HCT116 (cell line): ENCODE data around the gene C14orf132. TPM values are rescaled to one million over a fixed set of nuclear protein-coding genes. Genes with fewer than 3 reads are reported as not detected.

ENCODE experiments used
- ATAC-seq: fragments of 200-7000 bp; cut with Tn5 transposase; 2 replicates; pipeline ENCODE4 v1.9.1; 2020; ENCODE audit warnings: mild to moderate bottlenecking, moderate library complexity
- BruUV-seq: library from RNA; stranded (reverse); fragments of 400-500 nt; replicated peaks from 2 replicates; lab custom pipeline; 2021; lab: Mats Ljungman, UMichigan
- CTCF ChIA-PET: fragments of 300-600 bp; sonication (Branson Sonifier 250); formaldehyde crosslinking; loops from one replicate; lab custom pipeline; 2021; ENCODE audit warnings: antibody characterized with exemption; lab: Charles Lee
- POLR2A ChIA-PET: fragments of 300-600, 350-600 bp; sonication (Branson Sonifier 250); formaldehyde crosslinking; loops from one replicate; lab custom pipeline; 2021; ENCODE audit warnings: antibody characterized with exemption; lab: Charles Lee
- RAD21 ChIA-PET, 2 experiments: fragments of 300-600 bp; sonication (Branson Sonifier 250); formaldehyde crosslinking; loops; one replicate each; lab custom pipeline; 2023; ENCODE audit warnings: low total read pairs in 2 of 2; ENCODE audit not compliant: uncharacterized antibody in 2 of 2, unreplicated experiment in 2 of 2, low non-redundant PET in 1 of 2; lab: Charles Lee
- DNase-seq: peaks from one replicate; pipeline ENCODE4 v3.0.0-alpha.2; 2010; ENCODE audit warnings: low read depth, low spot score
- H2AFZ ChIP-seq: fragments of 200-600 bp; shearing (Covaris generic), sonication (generic); 2 replicates; pipeline ENCODE4 v1.6.1; 2017; ENCODE audit warnings: low read depth, mixed run types, mixed read lengths, antibody characterized with exemption, low read length; ENCODE audit not compliant: poor library complexity, severe bottlenecking
- H3K27ac ChIP-seq: 2 replicates; pipeline ENCODE4 v1.5.1; 2012; ENCODE audit warnings: low read depth, low read length
- H3K27me3 ChIP-seq: fragments of 200-600 bp; sonication (generic); 2 replicates; pipeline ENCODE4 v1.6.1; 2016; ENCODE audit warnings: mixed run types, low read length, mixed read lengths; ENCODE audit not compliant: insufficient read depth
- H3K36me3 ChIP-seq, 2 experiments: fragments of 200-500 bp in 1 of 2; fragments of 200-600 bp in 1 of 2; sonication (Bioruptor generic) in 1 of 2; sonication (generic) in 1 of 2; 2 replicates each; pipeline versions ENCODE4 v1.5.1 to v1.6.1; 2014 to 2016; ENCODE audit warnings: low read length in 2 of 2, inconsistent platforms in 1 of 2, mixed read lengths in 1 of 2, mixed run types in 1 of 2; ENCODE audit not compliant: insufficient read depth in 2 of 2, control insufficient read depth in 1 of 2
- H3K4me1 ChIP-seq, 2 experiments: fragments of 200-600 bp in 1 of 2; sonication (generic) in 1 of 2; 2 replicates each; pipeline versions ENCODE4 v1.5.1 to v1.6.1; 2012 to 2017; ENCODE audit warnings: low read length in 2 of 2, inconsistent platforms in 1 of 2, mild to moderate bottlenecking in 1 of 2, mixed read lengths in 1 of 2, mixed run types in 1 of 2, moderate library complexity in 1 of 2; ENCODE audit not compliant: insufficient read depth in 2 of 2, control insufficient read depth in 1 of 2
- H3K4me2 ChIP-seq: fragments of 200-600 bp; sonication (generic); 2 replicates; pipeline ENCODE4 v1.6.1; 2017; ENCODE audit warnings: mixed run types, low read length, mixed read lengths
- H3K4me3 ChIP-seq, 2 experiments: fragments of 200-600 bp in 1 of 2; sonication (generic) in 1 of 2; replicated peaks in 1 of 2; 2 replicates each; pipeline ENCODE4 v1.5.1; 2011 to 2016; ENCODE audit warnings: low read length in 2 of 2, control low read depth in 1 of 2, low read depth in 1 of 2, mild to moderate bottlenecking in 1 of 2, mixed read lengths in 1 of 2, mixed run types in 1 of 2
- H3K79me2 ChIP-seq: fragments of 200-600 bp; sonication (generic); 2 replicates; pipeline ENCODE4 v1.6.1; 2017; ENCODE audit warnings: mild to moderate bottlenecking, mixed run types, low read length, moderate library complexity, mixed read lengths; ENCODE audit not compliant: insufficient read depth
- H3K9ac ChIP-seq: fragments of 200-600 bp; sonication (generic); 2 replicates; pipeline ENCODE4 v1.6.1; 2016; ENCODE audit warnings: low read length, mixed read lengths
- H3K9me2 ChIP-seq: fragments of 200-600 bp; sonication (generic), shearing (Covaris generic); 2 replicates; pipeline ENCODE4 v1.6.1; 2017; ENCODE audit warnings: mixed run types, mild to moderate bottlenecking, moderate library complexity; ENCODE audit not compliant: insufficient read depth
- H3K9me3 ChIP-seq, 2 experiments: fragments of 200-500 bp in 1 of 2; fragments of 200-600 bp in 1 of 2; sonication (Bioruptor generic) in 1 of 2; sonication (generic) in 1 of 2; 2 replicates each; pipeline ENCODE4 v1.6.1; 2014 to 2017; ENCODE audit warnings: low read length in 2 of 2, mixed read lengths in 2 of 2, inconsistent platforms in 1 of 2, low read depth in 1 of 2, mild to moderate bottlenecking in 1 of 2, mixed run types in 1 of 2, moderate library complexity in 1 of 2; ENCODE audit not compliant: control insufficient read depth in 1 of 2, insufficient read depth in 1 of 2
- H4K20me1 ChIP-seq: fragments of 200-600 bp; sonication (generic), shearing (Covaris generic); 2 replicates; pipeline ENCODE4 v1.6.1; 2017; ENCODE audit warnings: mixed run types, mild to moderate bottlenecking, moderate library complexity; ENCODE audit not compliant: insufficient read depth
- CEBPB ChIP-seq: IDR thresholded peaks from 2 replicates; pipeline ENCODE4 v1.6.1; 2012; ENCODE audit warnings: low read depth
- ELF1 ChIP-seq: IDR thresholded peaks from 2 replicates; pipeline ENCODE4 v1.6.1; 2012; ENCODE audit warnings: low read depth, borderline replicate concordance
- MAX ChIP-seq: IDR thresholded peaks from 2 replicates; pipeline ENCODE4 v1.6.1; 2012
- POLR2A ChIP-seq: IDR thresholded peaks from 2 replicates; pipeline ENCODE4 v1.7.0; 2011; ENCODE audit warnings: borderline replicate concordance; ENCODE audit not compliant: insufficient read depth, insufficient read length; ENCODE audit errors: extremely low read depth
- POLR2AphosphoS5 ChIP-seq: IDR thresholded peaks from 2 replicates; pipeline ENCODE4 v1.6.1; 2011; ENCODE audit warnings: mild to moderate bottlenecking, low read depth, low read length, moderate library complexity
- RAD21 ChIP-seq: IDR thresholded peaks from 2 replicates; pipeline ENCODE4 v1.6.1; 2012; ENCODE audit warnings: low read depth, mild to moderate bottlenecking
- YY1 ChIP-seq: IDR thresholded peaks from 2 replicates; pipeline ENCODE4 v1.6.1; 2011; ENCODE audit warnings: low read length, low read depth, moderate library complexity, mild to moderate bottlenecking; ENCODE audit not compliant: insufficient replicate concordance; ENCODE audit errors: extremely low read depth
- intact Hi-C: fragments of 100-400 bp; cut with micrococcal nuclease; formaldehyde crosslinking; loops from 2 replicates; pipeline ENCODE4 v1.10.0; 2022
- total RNA-seq: library from RNA; stranded (reverse); gene quantifications from one replicate; pipeline ENCODE4 v1.2.1, GENCODE V29; 2021; ENCODE audit not compliant: unreplicated experiment
- TF ChIP-seq, protein P1 (sequence below), 3 experiments: fragments of 200-600 bp in 1 of 3; sonication (generic) in 1 of 3; IDR thresholded peaks in 2 of 3; conservative IDR thresholded peaks in 1 of 3; 2 replicates each; pipeline ENCODE4 v1.5.1; 2012 to 2017; ENCODE audit warnings: low read depth in 2 of 3, low read length in 2 of 3, antibody characterized with exemption in 1 of 3, borderline replicate concordance in 1 of 3, control low read depth in 1 of 3, mild to moderate bottlenecking in 1 of 3, mixed read lengths in 1 of 3, mixed run types in 1 of 3, moderate library complexity in 1 of 3; ENCODE audit not compliant: insufficient read depth in 1 of 3

The C14orf132 gene
- total RNA-seq, 1 experiment from 2014 or later: 3.4 TPM

- no peak overlapping the region for H3K4me3 ChIP-seq
- ChIA-PET RAD21 (no interaction called here), CTCF (interaction anchor here (1.3 to 2.0 kb wide), 2 partner anchors 49 to 51 kb away, joined by 3 to 7 read pairs; no protein-coding TSS in a partner anchor), POLR2A (no interaction called here)
- no peak overlapping the region for H2AFZ ChIP-seq
- no peak for DNase-seq
- H3K9me3 ChIP-seq: no peaks in the 10 kb centered on the region
- H3K9ac ChIP-seq: no peak overlapping the region
- BruUV-seq: no TSS peak
- no peak for ATAC-seq
- no peaks in the 10 kb centered on the region for H3K9me2 ChIP-seq
- H4K20me1 ChIP-seq: no peaks in the 10 kb centered on the region
- no peak overlapping the region for H3K27ac ChIP-seq
- H3K79me2 ChIP-seq: no peaks in the 10 kb centered on the region
- H3K27me3 ChIP-seq: no peaks in the 10 kb centered on the region
- no peak for TF ChIP-seq CEBPB
- TF ChIP-seq ELF1: no peak
- no peak for TF ChIP-seq YY1
- TF ChIP-seq POLR2AphosphoS5: no peak
- TF ChIP-seq POLR2A: no peak
- TF ChIP-seq MAX: no peak
- no peak for TF ChIP-seq RAD21
- H3K4me2 ChIP-seq: no peak overlapping the region
- no peaks in the 10 kb centered on the region; a peak in 1 of 4 replicates for H3K36me3 ChIP-seq
- intact Hi-C loops: no loop called here
- H3K4me1 ChIP-seq: no peaks in the 10 kb centered on the region
Measured at GRCh38 chr14:96049932-96050331, 10.8 kb downstream of the C14orf132 start.

- no peaks in the 10 kb centered on the region for H3K79me2 ChIP-seq
- ATAC-seq (no peak), DNase-seq (no peak)
- no peaks in the 10 kb centered on the region for H4K20me1 ChIP-seq
- RAD21 ChIA-PET: no interaction called here
- POLR2A ChIA-PET: no interaction called here
- H3K9ac ChIP-seq: no peak overlapping the region
- CTCF ChIA-PET: interaction anchor here (2.6 kb wide), 1 partner anchor 52 kb away, joined by 12 read pairs; no protein-coding TSS in a partner anchor
- BruUV-seq: no TSS peak
- no peak overlapping the region for H2AFZ ChIP-seq
- H3K27ac ChIP-seq: no peak overlapping the region
- H3K27me3 ChIP-seq: no peaks in the 10 kb centered on the region
- intact Hi-C loops: no loop called here
- no peak overlapping the region for H3K4me3 ChIP-seq
- H3K4me1 ChIP-seq: no peaks in the 10 kb centered on the region
- H3K4me2 ChIP-seq: no peak overlapping the region
- no peaks in the 10 kb centered on the region for H3K9me3 ChIP-seq
- H3K9me2 ChIP-seq: no peaks in the 10 kb centered on the region
- TF ChIP-seq, protein P1, sequence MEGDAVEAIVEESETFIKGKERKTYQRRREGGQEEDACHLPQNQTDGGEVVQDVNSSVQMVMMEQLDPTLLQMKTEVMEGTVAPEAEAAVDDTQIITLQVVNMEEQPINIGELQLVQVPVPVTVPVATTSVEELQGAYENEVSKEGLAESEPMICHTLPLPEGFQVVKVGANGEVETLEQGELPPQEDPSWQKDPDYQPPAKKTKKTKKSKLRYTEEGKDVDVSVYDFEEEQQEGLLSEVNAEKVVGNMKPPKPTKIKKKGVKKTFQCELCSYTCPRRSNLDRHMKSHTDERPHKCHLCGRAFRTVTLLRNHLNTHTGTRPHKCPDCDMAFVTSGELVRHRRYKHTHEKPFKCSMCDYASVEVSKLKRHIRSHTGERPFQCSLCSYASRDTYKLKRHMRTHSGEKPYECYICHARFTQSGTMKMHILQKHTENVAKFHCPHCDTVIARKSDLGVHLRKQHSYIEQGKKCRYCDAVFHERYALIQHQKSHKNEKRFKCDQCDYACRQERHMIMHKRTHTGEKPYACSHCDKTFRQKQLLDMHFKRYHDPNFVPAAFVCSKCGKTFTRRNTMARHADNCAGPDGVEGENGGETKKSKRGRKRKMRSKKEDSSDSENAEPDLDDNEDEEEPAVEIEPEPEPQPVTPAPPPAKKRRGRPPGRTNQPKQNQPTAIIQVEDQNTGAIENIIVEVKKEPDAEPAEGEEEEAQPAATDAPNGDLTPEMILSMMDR (IDR thresholded peaks at IDR 0.05 in 2 of 3, conservative IDR thresholded peaks at IDR 0.05 in 1 of 3; ENCODE audit: borderline replicate concordance in 1 of 3, insufficient read depth in 1 of 3, low read depth in 2 of 3, low read length in 2 of 3): no peak
- H3K36me3 ChIP-seq: no peaks in the 10 kb centered on the region; a peak in 1 of 4 replicates
Measured at GRCh38 chr14:96050482-96050881, 11.3 kb downstream of the C14orf132 start.
